H1 (cell line): ENCODE data around the gene SNRPB2. TPM values are rescaled to one million over a fixed set of nuclear protein-coding genes. Genes with fewer than 3 reads are reported as not detected.

Experiments used
- CTCF ChIA-PET: fragments of 300-600 bp; sonication (Branson Sonifier 250); formaldehyde crosslinking; loops from one replicate; lab custom pipeline; 2021; ENCODE audit not compliant: partially characterized antibody; lab: Charles Lee
- POLR2A ChIA-PET: fragments of 300-600 bp; sonication (Branson Sonifier 250); formaldehyde crosslinking; loops from one replicate; lab custom pipeline; 2021; ENCODE audit warnings: inconsistent platforms; ENCODE audit not compliant: partially characterized antibody; lab: Charles Lee
- DNase-seq, 2 experiments: peaks; one replicate each; pipeline versions ENCODE4 v3.0.0 to v3.0.0-alpha.2; 2010 to 2022; ENCODE audit warnings: low spot score in 2 of 2, low read depth in 1 of 2, mixed read lengths in 1 of 2
- FAIRE-seq: peaks from 2 replicates; lab custom pipeline; 2011; peaks lifted over from hg19 to GRCh38; lab: Jason Lieb, UNC
- H2AFZ ChIP-seq: 2 replicates; pipeline ENCODE4 v1.8.1; 2012; ENCODE audit warnings: low read length, inconsistent platforms
- H2AK5ac ChIP-seq: 2 replicates; pipeline ENCODE4 v1.6.1; 2013; ENCODE audit warnings: low read depth, low read length
- H2BK120ac ChIP-seq: replicated peaks from 2 replicates; pipeline ENCODE3; 2013; ENCODE audit warnings: low read depth, low read length, inconsistent platforms
- H2BK12ac ChIP-seq: 2 replicates; pipeline ENCODE4 v1.6.1; 2013; ENCODE audit warnings: low read depth, low read length
- H2BK15ac ChIP-seq: 2 replicates; pipeline ENCODE4 v1.6.1; 2013; ENCODE audit warnings: low read length
- H2BK20ac ChIP-seq: 2 replicates; pipeline ENCODE4 v1.6.1; 2013; ENCODE audit warnings: low read length
- H2BK5ac ChIP-seq: 2 replicates; pipeline ENCODE4 v1.6.1; 2013; ENCODE audit warnings: low read depth, low read length
- H3K14ac ChIP-seq: 2 replicates; pipeline ENCODE4 v1.6.1; 2013; ENCODE audit warnings: inconsistent platforms; ENCODE audit not compliant: insufficient read length
- H3K18ac ChIP-seq: 2 replicates; pipeline ENCODE4 v1.6.1; 2013; ENCODE audit warnings: low read length; ENCODE audit errors: extremely low read depth
- H3K23ac ChIP-seq: 2 replicates; pipeline ENCODE4 v1.6.1; 2013; ENCODE audit warnings: inconsistent platforms; ENCODE audit not compliant: insufficient read length
- H3K23me2 ChIP-seq: 2 replicates; pipeline ENCODE4 v1.6.1; 2013; ENCODE audit warnings: low read depth, low read length
- H3K27ac ChIP-seq: 2 replicates; pipeline ENCODE4 v1.6.1; 2011; ENCODE audit warnings: low read depth, low read length, inconsistent platforms
- H3K27me3 ChIP-seq, 4 experiments: replicated peaks in 1 of 4; 1 replicate in 1 of 4; 2 replicates in 3 of 4; pipeline versions ENCODE4 v1.6.1 to v1.8.1; 2011 to 2013; ENCODE audit warnings: low read length in 3 of 4, mild to moderate bottlenecking in 3 of 4, inconsistent platforms in 2 of 4, mixed read lengths in 2 of 4, moderate library complexity in 1 of 4; ENCODE audit not compliant: control insufficient read depth in 3 of 4, insufficient read depth in 3 of 4; ENCODE audit errors: extremely low read depth in 1 of 4
- H3K36me3 ChIP-seq, 4 experiments: 2 replicates each; pipeline versions ENCODE4 v1.6.1 to v1.8.1; 2011 to 2013; ENCODE audit warnings: mild to moderate bottlenecking in 4 of 4, low read length in 3 of 4, moderate library complexity in 2 of 4, control low read depth in 1 of 4, inconsistent platforms in 1 of 4; ENCODE audit not compliant: insufficient read depth in 4 of 4, control insufficient read depth in 2 of 4
- H3K4ac ChIP-seq: replicated peaks from 2 replicates; pipeline ENCODE3; 2013; ENCODE audit warnings: low read length, low read depth, mixed read lengths, inconsistent platforms; ENCODE audit not compliant: insufficient read length
- H3K4me1 ChIP-seq, 4 experiments: replicated peaks in 1 of 4; 1 replicate in 1 of 4; 2 replicates in 3 of 4; pipeline versions ENCODE4 v1.6.1 to v1.8.1; 2011 to 2013; ENCODE audit warnings: low read length in 3 of 4, inconsistent platforms in 2 of 4, mixed read lengths in 1 of 4; ENCODE audit not compliant: insufficient read depth in 4 of 4, control insufficient read depth in 3 of 4
- H3K4me2 ChIP-seq, 2 experiments: 2 replicates each; pipeline versions ENCODE4 v1.6.1 to v1.8.1; 2011 to 2013; ENCODE audit warnings: low read depth in 2 of 2, low read length in 2 of 2, control low read depth in 1 of 2, inconsistent platforms in 1 of 2, mild to moderate bottlenecking in 1 of 2; ENCODE audit not compliant: insufficient read depth in 1 of 2
- H3K4me3 ChIP-seq, 4 experiments: fragments of 200-600, 300-600 bp in 1 of 4; sonication (generic), shearing (Covaris generic), sonication (Bioruptor Twin) in 1 of 4; 2 replicates each; pipeline versions ENCODE4 v1.5.1 to v1.8.1; 2011 to 2016; ENCODE audit warnings: low read length in 4 of 4, low read depth in 3 of 4, control low read depth in 2 of 4, inconsistent platforms in 2 of 4, mild to moderate bottlenecking in 2 of 4, mixed read lengths in 1 of 4, moderate library complexity in 1 of 4; ENCODE audit not compliant: insufficient read depth in 2 of 4; ENCODE audit errors: extremely low read depth in 1 of 4
- H3K56ac ChIP-seq: replicated peaks from 2 replicates; pipeline ENCODE3; 2013; ENCODE audit warnings: low read depth, mild to moderate bottlenecking, mixed read lengths, low read length, inconsistent platforms; ENCODE audit not compliant: insufficient read length
- H3K79me1 ChIP-seq: 2 replicates; pipeline ENCODE4 v1.6.1; 2013; ENCODE audit warnings: low read depth, low read length, control low read depth
- H3K79me2 ChIP-seq, 2 experiments: 2 replicates each; pipeline versions ENCODE4 v1.6.1 to v1.8.1; 2012 to 2013; ENCODE audit warnings: low read length in 2 of 2, mild to moderate bottlenecking in 2 of 2, inconsistent platforms in 1 of 2; ENCODE audit not compliant: insufficient read depth in 2 of 2, control insufficient read depth in 1 of 2
- H3K9ac ChIP-seq, 4 experiments: replicated peaks in 1 of 4; 1 replicate in 1 of 4; 2 replicates in 3 of 4; pipeline versions ENCODE4 v1.6.1 to v1.8.1; 2011 to 2013; ENCODE audit warnings: low read depth in 3 of 4, low read length in 3 of 4, control low read depth in 2 of 4, mild to moderate bottlenecking in 2 of 4, moderate library complexity in 2 of 4, inconsistent platforms in 1 of 4; ENCODE audit errors: extremely low read depth in 1 of 4
- H3K9me3 ChIP-seq, 2 experiments: 2 replicates each; pipeline versions ENCODE4 v1.6.1 to v1.8.1; 2012 to 2013; ENCODE audit warnings: mild to moderate bottlenecking in 2 of 2, moderate library complexity in 2 of 2, control low read depth in 1 of 2, inconsistent platforms in 1 of 2, low read depth in 1 of 2, low read length in 1 of 2, mixed read lengths in 1 of 2; ENCODE audit not compliant: insufficient read depth in 2 of 2
- H4K20me1 ChIP-seq, 2 experiments: replicated peaks in 1 of 2; 2 replicates each; pipeline versions ENCODE3 to v1.8.1; 2011 to 2013; ENCODE audit warnings: inconsistent platforms in 2 of 2, low read length in 2 of 2, mild to moderate bottlenecking in 1 of 2; ENCODE audit not compliant: insufficient read depth in 2 of 2, control insufficient read depth in 1 of 2
- H4K5ac ChIP-seq: 2 replicates; pipeline ENCODE4 v1.6.1; 2013; ENCODE audit warnings: low read length, low read depth, mixed read lengths, inconsistent platforms; ENCODE audit not compliant: insufficient read length
- H4K8ac ChIP-seq: 2 replicates; pipeline ENCODE4 v1.8.0; 2013; ENCODE audit warnings: mild to moderate bottlenecking, moderate library complexity, low read length, inconsistent platforms; ENCODE audit not compliant: insufficient read depth; ENCODE audit errors: extremely low read depth
- H4K91ac ChIP-seq: replicated peaks from 2 replicates; pipeline ENCODE3; 2013; ENCODE audit warnings: low read length, mixed read lengths, inconsistent platforms; ENCODE audit not compliant: insufficient read length
- ATF3 ChIP-seq: IDR thresholded peaks from 2 replicates; pipeline ENCODE4 v1.6.1; 2011; ENCODE audit warnings: low read depth, mild to moderate bottlenecking, low read length; ENCODE audit not compliant: insufficient read depth
- CBX8 ChIP-seq: fragments of 300-800, 300-1000 bp; sonication (generic); IDR thresholded peaks from 2 replicates; pipeline ENCODE4 v1.7.1; 2016; ENCODE audit warnings: low read depth, low read length, borderline replicate concordance
- CHD1 ChIP-seq: IDR thresholded peaks from 2 replicates; pipeline ENCODE4 v1.6.1; 2012; ENCODE audit warnings: low read depth, low read length, improper control_type of control experiment
- EGR1 ChIP-seq: IDR thresholded peaks from 2 replicates; pipeline ENCODE4 v1.6.1; 2011; ENCODE audit warnings: low read depth, low read length, borderline replicate concordance
- EP300 ChIP-seq, 2 experiments: IDR thresholded peaks; 1 replicate in 1 of 2; 2 replicates in 1 of 2; pipeline ENCODE4 v1.6.1; 2011 to 2012; ENCODE audit warnings: low read depth in 2 of 2, low read length in 2 of 2, mild to moderate bottlenecking in 2 of 2, borderline replicate concordance in 1 of 2, inconsistent platforms in 1 of 2, moderate library complexity in 1 of 2
- JUN ChIP-seq: IDR thresholded peaks from 2 replicates; pipeline ENCODE4 v1.6.1; 2011; ENCODE audit warnings: low read depth, mild to moderate bottlenecking, improper control_type of control experiment, low read length
- KDM4A ChIP-seq: IDR thresholded peaks from one replicate; pipeline ENCODE4 v1.7.1; 2012; ENCODE audit warnings: low read depth, mild to moderate bottlenecking, moderate library complexity, low read length, inconsistent platforms; ENCODE audit not compliant: severe bottlenecking
- POLR2A ChIP-seq, 2 experiments: IDR thresholded peaks; 1 replicate in 1 of 2; 2 replicates in 1 of 2; pipeline ENCODE4 v1.6.1; 2011; ENCODE audit warnings: low read depth in 2 of 2, low read length in 2 of 2, mild to moderate bottlenecking in 2 of 2; ENCODE audit errors: control extremely low read depth in 1 of 2
- RAD21 ChIP-seq, 2 experiments: IDR thresholded peaks in 1 of 2; conservative IDR thresholded peaks in 1 of 2; 2 replicates each; pipeline ENCODE4 v1.6.1; 2011; ENCODE audit warnings: low read depth in 2 of 2, low read length in 2 of 2, improper control_type of control experiment in 1 of 2, inconsistent platforms in 1 of 2, mild to moderate bottlenecking in 1 of 2, moderate library complexity in 1 of 2
- RFX5 ChIP-seq: IDR thresholded peaks from 2 replicates; pipeline ENCODE4 v1.6.1; 2011; ENCODE audit warnings: low read depth, low read length, improper control_type of control experiment, borderline replicate concordance
- SP2 ChIP-seq: IDR thresholded peaks from 2 replicates; pipeline ENCODE4 v1.6.1; 2012; ENCODE audit warnings: mild to moderate bottlenecking, low read length, inconsistent platforms
- SUZ12 ChIP-seq: fragments of 200-600 bp; sonication (generic); IDR thresholded peaks from 2 replicates; pipeline ENCODE4 v1.6.1; 2012; ENCODE audit warnings: mild to moderate bottlenecking, inconsistent platforms, low read length, moderate library complexity, mixed read lengths
- WGBS, 2 experiments: shearing (Covaris generic) in 1 of 2; methylation state at CpG; one replicate each; pipeline versions ENCODE4 v1.1.6 to v1.1.7; 2013 to 2015; ENCODE audit warnings: low lambda C conversion rate in 2 of 2, mixed read lengths in 2 of 2, inconsistent platforms in 1 of 2, low coverage in 1 of 2, missing lambda C conversion rate in 1 of 2; ENCODE audit not compliant: insufficient replicate concordance in 2 of 2, insufficient coverage in 1 of 2, insufficient read length in 1 of 2; ENCODE audit errors: extremely low coverage in 1 of 2, missing lambda C conversion rate in 1 of 2; 5-methylcytosine and 5-hydroxymethylcytosine counted together
- polyA plus RNA-seq, 7 experiments: library from polyadenylated mRNA; depleted of rRNA in 3 of 7; stranded (reverse) in 5 of 7; unstranded in 2 of 7; fragments of >200 nt in 5 of 7; fragments of 200-250 nt in 2 of 7; gene quantifications; 1 replicate in 5 of 7; 2 replicates in 1 of 7; 4 replicates in 1 of 7; pipeline versions ENCODE4 v1.2.1 to v1.2.3, GENCODE V29; 2011 to 2013; ENCODE audit warnings: missing spikeins in 2 of 7, mixed read lengths in 2 of 7
- total RNA-seq: library from RNA; stranded (reverse); fragmentation: NEBNext Ultra II Directional; extraction: Animal tissue kit (Norgen Biotek cat#: 25700); gene quantifications from 2 replicates; pipeline ENCODE4 v1.2.1, GENCODE V29; 2021

SNRPB2 gene
- total and polyA plus RNA-seq, 2 of the 8 experiments (the other 6 are each of a cell fraction or from before 2014, with no cell fraction given) = 49.4 to 102 TPM

DNA sequence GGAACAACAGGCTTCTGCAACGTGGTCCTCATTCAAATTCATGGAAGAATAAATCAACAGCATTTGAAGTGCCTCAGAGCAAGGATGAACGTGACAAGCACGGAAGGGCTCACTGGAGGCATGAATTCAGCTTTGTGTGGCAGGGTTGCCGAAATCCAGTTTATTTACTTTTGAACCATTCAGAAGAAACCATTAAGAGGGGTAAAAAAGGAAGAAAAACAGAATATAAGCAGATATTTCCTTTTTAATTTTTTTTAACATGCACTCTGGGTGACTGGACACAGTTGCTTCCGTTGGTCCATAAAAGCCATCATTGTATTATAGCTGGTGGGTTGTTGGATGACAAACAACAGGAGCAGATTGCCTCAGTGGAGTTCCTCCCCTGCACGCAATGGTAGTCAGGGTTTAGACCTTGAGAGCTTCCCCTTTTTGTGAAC is 17.3 kb upstream of the SNRPB2 start:
- H3K9me3 ChIP-seq = no peaks in the 10 kb centered on the region
- no peak overlapping the region for H2BK5ac ChIP-seq
- no peak overlapping the region for H4K91ac ChIP-seq
- no peak for TF ChIP-seq SUZ12
- TF ChIP-seq EP300 (IDR thresholded peaks at IDR 0.05; ENCODE audit: borderline replicate concordance in 1 of 2, low read depth in 2 of 2, low read length in 2 of 2) = no peak
- no peak for TF ChIP-seq RFX5
- no peak for TF ChIP-seq ATF3
- no peak for TF ChIP-seq CBX8
- no peak for TF ChIP-seq SP2
- TF ChIP-seq POLR2A (IDR thresholded peaks at IDR 0.05; ENCODE audit: control extremely low read depth in 1 of 2, low read depth in 2 of 2, low read length in 2 of 2) = no peak
- no peak for TF ChIP-seq JUN
- TF ChIP-seq RAD21 (IDR thresholded peaks at IDR 0.05 in 1 of 2, conservative IDR thresholded peaks at IDR 0.05 in 1 of 2; ENCODE audit: low read depth in 2 of 2, low read length in 2 of 2) = no peak
- TF ChIP-seq CHD1 = no peak
- no peak for TF ChIP-seq EGR1
- no peak for TF ChIP-seq KDM4A
- no peaks in the 10 kb centered on the region for H4K20me1 ChIP-seq
- no peak for DNase-seq
- H3K9ac ChIP-seq = no peak overlapping the region
- H3K27ac ChIP-seq = no peak overlapping the region
- no peaks in the 10 kb centered on the region for H3K36me3 ChIP-seq
- H3K4me2 ChIP-seq = no peak overlapping the region
- H3K18ac ChIP-seq = no peak overlapping the region
- no peak overlapping the region for H3K14ac ChIP-seq
- H3K23ac ChIP-seq = no peak overlapping the region
- H3K4ac ChIP-seq = no peak overlapping the region
- ChIA-PET POLR2A (no interaction called here), CTCF (interaction anchor here (0.6 kb wide), 1 partner anchor 1014 kb away, joined by 3 read pairs; no protein-coding TSS in a partner anchor)
- no peak overlapping the region for H2BK120ac ChIP-seq
- H3K79me1 ChIP-seq = no peaks in the 10 kb centered on the region
- H2AFZ ChIP-seq = no peak overlapping the region
- no peaks in the 10 kb centered on the region for H3K27me3 ChIP-seq
- FAIRE-seq = no peak
- H3K79me2 ChIP-seq = no peaks in the 10 kb centered on the region
- H3K4me1 ChIP-seq = peaks cover 0 to 3% (median 0%) of the 10 kb centered on the region in 4 experiments; a peak in 1 of 7 replicates
- H4K5ac ChIP-seq = no peak overlapping the region
- no peak overlapping the region for H3K56ac ChIP-seq
- no peak overlapping the region for H2BK12ac ChIP-seq
- WGBS, 2 experiments = 92% methylated on average over 6 of the region's 6 CpGs; no CpG with 5 or more reads in 1 of the 2 experiments
- H3K23me2 ChIP-seq = no peaks in the 10 kb centered on the region
- no peak overlapping the region for H2BK15ac ChIP-seq
- H3K4me3 ChIP-seq = no peak overlapping the region
- no peak overlapping the region for H2BK20ac ChIP-seq
- no peak overlapping the region for H4K8ac ChIP-seq
- no peak overlapping the region for H2AK5ac ChIP-seq
